Hepatocyte (in vitro differentiated cells): ENCODE results near the gene AGAP5. TPM values are rescaled to one million over a fixed set of nuclear protein-coding genes. Genes with fewer than 3 reads are reported as not detected.

ENCODE experiments used
- DNase-seq: peaks from one replicate; pipeline ENCODE4 v3.0.0-alpha.2; 2016; ENCODE audit warnings: low spot score
- H2AFZ ChIP-seq: fragments of 200-600 bp; sonication (generic); 2 replicates; pipeline ENCODE4 v1.6.0; 2016; ENCODE audit warnings: antibody characterized with exemption, mild to moderate bottlenecking
- H3K27ac ChIP-seq: fragments of 200-600 bp; sonication (generic); 2 replicates; pipeline ENCODE4 v1.5.1; 2016; ENCODE audit warnings: mild to moderate bottlenecking
- H3K27me3 ChIP-seq: fragments of 200-600 bp; sonication (generic); 2 replicates; pipeline ENCODE4 v1.6.1; 2016
- H3K36me3 ChIP-seq: fragments of 200-600 bp; sonication (generic); replicated peaks from 2 replicates; pipeline ENCODE4 v1.5.1; 2016; ENCODE audit warnings: low read depth; ENCODE audit not compliant: insufficient read depth
- H3K4me1 ChIP-seq: fragments of 200-600 bp; sonication (generic); 2 replicates; pipeline ENCODE4 v1.5.1; 2016; ENCODE audit warnings: mild to moderate bottlenecking, moderate library complexity; ENCODE audit not compliant: insufficient read depth
- H3K4me2 ChIP-seq: fragments of 200-600 bp; sonication (generic); 2 replicates; pipeline ENCODE4 v1.6.0; 2016
- H3K4me3 ChIP-seq: fragments of 200-600 bp; sonication (generic); 2 replicates; pipeline ENCODE4 v1.5.1; 2016; ENCODE audit warnings: mild to moderate bottlenecking
- H3K79me2 ChIP-seq: fragments of 200-600 bp; sonication (generic); 2 replicates; pipeline ENCODE4 v1.6.0; 2017; ENCODE audit warnings: mild to moderate bottlenecking
- H3K9me2 ChIP-seq: fragments of 200-600 bp; sonication (generic); replicated peaks from 2 replicates; pipeline ENCODE4 v1.6.0; 2017; ENCODE audit warnings: mild to moderate bottlenecking; ENCODE audit not compliant: insufficient read depth
- H3K9me3 ChIP-seq: fragments of 200-600 bp; sonication (generic); 2 replicates; pipeline ENCODE4 v1.5.1; 2016; ENCODE audit warnings: low read depth, mild to moderate bottlenecking
- H4K20me1 ChIP-seq: fragments of 200-600 bp; sonication (generic); 2 replicates; pipeline ENCODE4 v1.6.0; 2016; ENCODE audit warnings: mild to moderate bottlenecking; ENCODE audit not compliant: insufficient read depth, poor library complexity, severe bottlenecking
- CTCF ChIP-seq: fragments of 200-600 bp; sonication (generic); IDR thresholded peaks from 2 replicates; pipeline ENCODE4 v1.5.1; 2016; ENCODE audit warnings: antibody characterized with exemption, mild to moderate bottlenecking; ENCODE audit not compliant: poor library complexity
- EZH2 ChIP-seq: fragments of 200-600 bp; sonication (generic); IDR thresholded peaks from 2 replicates; pipeline ENCODE4 v1.6.1; 2016; ENCODE audit warnings: antibody characterized with exemption, mild to moderate bottlenecking, borderline replicate concordance
- EZH2phosphoT487 ChIP-seq: fragments of 200-600 bp; sonication (generic); IDR thresholded peaks from one replicate; pipeline ENCODE4 v1.6.1; 2018; ENCODE audit warnings: antibody characterized with exemption, mild to moderate bottlenecking, low read depth, moderate library complexity; ENCODE audit not compliant: unreplicated experiment, severe bottlenecking
- WGBS: methylation state at CpG from one replicate; pipeline ENCODE4 v1.1.6; 2016; ENCODE audit warnings: low lambda C conversion rate; ENCODE audit errors: missing lambda C conversion rate; 5-methylcytosine and 5-hydroxymethylcytosine counted together
- polyA plus RNA-seq: library from polyadenylated mRNA; unstranded; fragments of >200 nt; fragmentation: Nextera tagmentation; extraction: Ambion mirVana; gene quantifications from 2 replicates; pipeline ENCODE4 v1.2.1, GENCODE V29; 2016
- total RNA-seq: library from RNA; depleted of rRNA; stranded (reverse); fragments of >200 nt; gene quantifications from 2 replicates; pipeline ENCODE4 v1.2.3, GENCODE V29; 2014

The AGAP5 gene
- total and polyA plus RNA-seq, 2 experiments from 2014 or later, result 1.9 to 3.6 TPM

- DNase-seq, result no peak
- Histone ChIP-seq H3K27me3 (no peaks in the 10 kb centered on the region), H3K4me1 (no peaks in the 10 kb centered on the region), H2AFZ (no peak overlapping the region), H3K36me3 (no peaks in the 10 kb centered on the region), H3K4me2 (no peak overlapping the region), H3K27ac (no peak overlapping the region), H3K4me3 (no peak overlapping the region), H3K9me2 (no peaks in the 10 kb centered on the region), H3K79me2 (peaks cover 37% of the 10 kb centered on the region), H3K9me3 (no peaks in the 10 kb centered on the region), H4K20me1 (no peaks in the 10 kb centered on the region)
- WGBS, result 97% methylated on average over 15 of the region's 16 CpGs
- TF ChIP-seq EZH2phosphoT487, result no peak
- TF ChIP-seq CTCF, result no peak
- TF ChIP-seq EZH2, result no peak
Measured at GRCh38 chr10:73734028-73734720, 36.3 kb upstream of the AGAP5 start.

GRCh38 chr10:73732931-73733623 lies 35.2 kb upstream of the AGAP5 start:
- Histone ChIP-seq H3K9me2 (no peaks in the 10 kb centered on the region), H3K27me3 (no peaks in the 10 kb centered on the region), H3K4me1 (peaks cover 6% of the 10 kb centered on the region), H3K27ac (no peak overlapping the region), H4K20me1 (no peaks in the 10 kb centered on the region), H3K79me2 (peaks cover 47% of the 10 kb centered on the region), H2AFZ (no peak overlapping the region), H3K36me3 (no peaks in the 10 kb centered on the region), H3K4me3 (no peak overlapping the region), H3K4me2 (no peak overlapping the region), H3K9me3 (no peaks in the 10 kb centered on the region)
- no peak for DNase-seq
- TF ChIP-seq CTCF (no peak), EZH2phosphoT487 (no peak), EZH2 (no peak)
- WGBS, result 99% methylated on average over 30 of the region's 84 CpGs

GRCh38 chr10:73732426-73732825 lies 34.5 kb upstream of the AGAP5 start:
- Histone ChIP-seq H3K27ac (no peak overlapping the region), H4K20me1 (no peaks in the 10 kb centered on the region), H3K4me3 (no peak overlapping the region), H3K27me3 (no peaks in the 10 kb centered on the region), H3K9me3 (no peaks in the 10 kb centered on the region), H3K79me2 (peaks cover 47% of the 10 kb centered on the region), H3K4me2 (no peak overlapping the region), H3K36me3 (no peaks in the 10 kb centered on the region), H3K4me1 (peaks cover 6% of the 10 kb centered on the region), H2AFZ (no peak overlapping the region), H3K9me2 (no peaks in the 10 kb centered on the region)
- TF ChIP-seq EZH2phosphoT487 (no peak), EZH2 (no peak), CTCF (no peak)
- DNase-seq, result no peak
- 97% methylated on average over 20 of the region's 20 CpGs for WGBS
